HepG2 (cell line): ENCODE data around the gene CTRL. TPM values are rescaled to one million over a fixed set of nuclear protein-coding genes. Genes with fewer than 3 reads are reported as not detected.

Source experiments
- ASH2L ChIP-seq: fragments of 300-600, 200-600 bp; sonication (generic); IDR thresholded peaks from 2 replicates; pipeline ENCODE4 v1.7.0; 2017; ENCODE audit warnings: low read depth, mild to moderate bottlenecking, moderate library complexity, mixed read lengths, low read length; ENCODE audit not compliant: insufficient read length
- BCL3 ChIP-seq: sonication (generic); formaldehyde crosslinking; IDR thresholded peaks from 2 replicates; pipeline ENCODE4 v1.5.1; 2020; ENCODE audit warnings: mild to moderate bottlenecking, missing genetic modification reagents, moderate library complexity
- BORCS8-MEF2B ChIP-seq: sonication (generic); formaldehyde crosslinking; IDR thresholded peaks from 2 replicates; pipeline ENCODE4 v1.8.0; 2022; ENCODE audit warnings: mild to moderate bottlenecking, missing genetic modification reagents
- CREB1 ChIP-seq, 2 experiments: fragments of 450-650 bp in 1 of 2; IDR thresholded peaks; 2 replicates each; pipeline ENCODE4 v1.6.1; 2016 to 2017; ENCODE audit warnings: control low read depth in 1 of 2, mild to moderate bottlenecking in 1 of 2, missing compliant biosample characterization in 1 of 2, missing genetic modification characterization in 1 of 2
- ELF1 ChIP-seq: sonication (generic); formaldehyde crosslinking; IDR thresholded peaks from 2 replicates; pipeline ENCODE4 v1.4.0; 2020; ENCODE audit warnings: missing genetic modification reagents
- ELF3 ChIP-seq: IDR thresholded peaks from 2 replicates; pipeline ENCODE4 v1.6.1; 2016; ENCODE audit warnings: missing genetic modification reagents, missing compliant biosample characterization
- LRRFIP1 ChIP-seq: sonication (generic); formaldehyde crosslinking; conservative IDR thresholded peaks from 2 replicates; pipeline ENCODE4 v1.4.0; 2020; ENCODE audit warnings: missing genetic modification reagents
- MEF2D ChIP-seq: sonication (generic); formaldehyde crosslinking; IDR thresholded peaks from 2 replicates; pipeline ENCODE4 v1.5.1; 2020; ENCODE audit warnings: mild to moderate bottlenecking, missing genetic modification reagents
- NCOA5 ChIP-seq: sonication (generic); formaldehyde crosslinking; IDR thresholded peaks from 2 replicates; pipeline ENCODE4 v1.4.0; 2020; ENCODE audit warnings: missing genetic modification reagents
- NFE2L1 ChIP-seq: sonication (generic); formaldehyde crosslinking; IDR thresholded peaks from 2 replicates; pipeline ENCODE4 v1.4.0; 2020; ENCODE audit warnings: missing genetic modification reagents, mild to moderate bottlenecking, borderline replicate concordance
- PATZ1 ChIP-seq: sonication (generic); formaldehyde crosslinking; IDR thresholded peaks from 2 replicates; pipeline ENCODE4 v1.4.0; 2020; ENCODE audit warnings: missing genetic modification reagents
- REL ChIP-seq: sonication (generic); formaldehyde crosslinking; conservative IDR thresholded peaks from 2 replicates; pipeline ENCODE4 v1.8.0; 2022; ENCODE audit warnings: mild to moderate bottlenecking, missing genetic modification reagents, moderate library complexity
- SAP130 ChIP-seq: IDR thresholded peaks from 2 replicates; pipeline ENCODE4 v1.6.1; 2016; ENCODE audit warnings: low read depth
- STAG1 ChIP-seq: sonication (generic); formaldehyde crosslinking; IDR thresholded peaks from 2 replicates; pipeline ENCODE4 v1.4.0; 2020; ENCODE audit warnings: missing genetic modification reagents
- XRCC5 ChIP-seq: fragments of 200-400 bp; formaldehyde crosslinking; optimal IDR thresholded peaks from 2 replicates; pipeline ENCODE3; 2017; ENCODE audit warnings: mild to moderate bottlenecking, low read length
- ZC3H4 ChIP-seq: sonication (generic); formaldehyde crosslinking; IDR thresholded peaks from 2 replicates; pipeline ENCODE4 v1.4.0; 2020; ENCODE audit warnings: missing genetic modification reagents, borderline replicate concordance
- ZEB1 ChIP-seq: IDR thresholded peaks from 2 replicates; pipeline ENCODE4 v1.6.1; 2012; ENCODE audit warnings: mild to moderate bottlenecking, low read depth, inconsistent platforms; ENCODE audit not compliant: insufficient replicate concordance
- ZNF430 ChIP-seq: sonication (generic); formaldehyde crosslinking; IDR thresholded peaks from 2 replicates; pipeline ENCODE4 v1.9.0; 2021; ENCODE audit warnings: mild to moderate bottlenecking, missing genetic modification reagents
- ZNF484 ChIP-seq: sonication (generic); formaldehyde crosslinking; IDR thresholded peaks from 2 replicates; pipeline ENCODE4 v1.5.1; 2020; ENCODE audit warnings: mild to moderate bottlenecking, low read depth, missing genetic modification reagents, borderline replicate concordance
- ZNF616 ChIP-seq: sonication (generic); formaldehyde crosslinking; IDR thresholded peaks from 2 replicates; pipeline ENCODE4 v1.5.0; 2020; ENCODE audit warnings: low read depth, mild to moderate bottlenecking, missing genetic modification reagents
- ZNF670 ChIP-seq: sonication (generic); formaldehyde crosslinking; IDR thresholded peaks from 2 replicates; pipeline ENCODE4 v1.8.0; 2022; ENCODE audit warnings: mild to moderate bottlenecking, missing genetic modification reagents, borderline replicate concordance
- ZNF747 ChIP-seq: sonication (generic); formaldehyde crosslinking; IDR thresholded peaks from 2 replicates; pipeline ENCODE4 v1.8.1; 2023; ENCODE audit warnings: missing genetic modification reagents, mild to moderate bottlenecking, borderline replicate concordance
- ZNF839 ChIP-seq: sonication (generic); formaldehyde crosslinking; IDR thresholded peaks from 2 replicates; pipeline ENCODE4 v1.4.0; 2020; ENCODE audit warnings: missing genetic modification reagents, mild to moderate bottlenecking, borderline replicate concordance
- ZSCAN12 ChIP-seq: sonication (generic); formaldehyde crosslinking; IDR thresholded peaks from 2 replicates; pipeline ENCODE4 v1.9.0; 2021; ENCODE audit warnings: mild to moderate bottlenecking, missing genetic modification reagents
- polyA plus RNA-seq, 8 experiments: library from polyadenylated mRNA; depleted of rRNA in 3 of 8; stranded (reverse) in 7 of 8; unstranded in 1 of 8; fragments of >200 nt; fragmentation: Illumina TruSeq in 4 of 8; extraction: Trizol in 4 of 8; gene quantifications; 2 replicates each; pipeline versions ENCODE4 v1.2.1 to v1.2.3, GENCODE V29; 2011 to 2016; ENCODE audit warnings: low read depth in 4 of 8, missing spikeins in 1 of 8, mixed read lengths in 1 of 8; ENCODE audit not compliant: insufficient read depth in 1 of 8
- total RNA-seq, 5 experiments: library from RNA; depleted of rRNA; stranded (reverse); fragments of >200 nt; fragmentation: Illumina TruSeq; extraction: Trizol; gene quantifications; 2 replicates each; pipeline ENCODE4 v1.2.3, GENCODE V29; 2016; ENCODE audit warnings: low read depth in 1 of 5

Gene CTRL
- total and polyA plus RNA-seq, 2 of the 13 experiments (the other 11 are each of a cell fraction or from before 2014, with no cell fraction given) = 1.9 to 2.7 TPM

DNA sequence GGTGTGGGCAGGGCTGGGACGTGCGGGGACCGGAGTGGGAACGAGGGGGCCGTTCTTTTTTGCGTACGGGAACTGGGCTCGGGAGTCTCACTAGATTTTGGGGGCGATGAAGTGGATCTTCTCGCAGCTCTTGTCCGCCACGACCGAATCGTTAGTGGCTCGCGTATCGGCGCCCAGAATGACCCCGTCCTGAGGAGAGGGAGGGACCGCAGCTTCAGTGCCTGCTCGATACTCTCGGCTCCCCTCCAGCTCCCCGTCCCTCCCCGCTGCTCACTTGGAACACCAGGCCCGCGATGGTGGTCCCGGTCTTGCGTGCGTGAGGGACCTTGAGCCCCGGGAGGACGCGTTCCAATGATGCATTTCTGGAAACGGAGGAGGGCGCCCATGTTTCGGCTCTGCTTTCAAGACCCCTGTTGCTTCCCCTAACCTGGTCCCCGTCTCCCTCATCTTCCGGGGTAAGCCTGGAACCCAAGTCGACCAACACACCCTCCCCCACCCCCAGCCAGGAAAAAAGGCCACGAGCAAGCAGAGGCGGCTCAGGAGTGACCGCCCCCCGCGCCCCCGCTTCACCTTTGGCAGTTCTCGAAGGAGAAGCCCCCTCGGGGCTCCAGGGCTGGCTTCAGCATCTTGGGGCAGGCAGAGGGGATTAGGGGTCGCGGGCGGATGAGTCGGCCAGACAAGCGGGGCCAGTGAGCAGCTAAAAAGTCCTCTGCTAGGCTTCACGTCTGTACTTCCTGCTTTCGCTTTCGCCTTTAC is 4.6 kb upstream of the CTRL start, which contains the start of gene PSMB10 (continued):
- TF ChIP-seq ASH2L (peak; percentile 77), BCL3 (CRISPR knock-in tag) (no peak), BORCS8-MEF2B (CRISPR knock-in tag) (0 out of 2 replicates have a peak, but pooled peaks have one; percentile 6), ZNF484 (peak; percentile 78; the same call in 1 of the 2 replicates), SAP130 (CRISPR knock-in tag) (no peak), STAG1 (CRISPR knock-in tag) (0 out of 2 replicates have a peak, but pooled peaks have one; percentile 28), ZNF670 (CRISPR knock-in tag) (no peak), MEF2D (no peak), PATZ1 (no peak), LRRFIP1 (no peak), REL (0 out of 2 replicates have a peak, but pooled peaks have one; percentile 2), NCOA5 (CRISPR knock-in tag) (no peak; the same call in 1 of the 2 replicates), ZC3H4 (CRISPR knock-in tag) (no peak), ZSCAN12 (no peak), CREB1 (IDR thresholded peaks at IDR 0.05) (no peak), CREB1 (CRISPR knock-in tag; IDR thresholded peaks at IDR 0.05) (no peak), ZEB1 (no peak), ZNF839 (peak; percentile 82; the same call in 1 of the 2 replicates), ZNF616 (CRISPR knock-in tag) (0 out of 2 replicates have a peak, but pooled peaks have one; percentile 62), ZNF430 (CRISPR knock-in tag) (no peak), NFE2L1 (CRISPR knock-in tag) (no peak), ELF3 (peak; percentile 52), ELF1 (CRISPR knock-in tag) (peak; percentile 56), XRCC5 (no peak), ZNF747 (CRISPR knock-in tag) (no peak)
